HEK293 (cell line): Measurements from ENCODE around the gene INAVA.

Experiments
- CTCF ChIA-PET: fragments of 350-600 bp; formaldehyde crosslinking; extraction: SDS; loops from one replicate; lab custom pipeline; 2021; ENCODE audit warnings: antibody characterized with exemption; lab: Yijun Ruan, JAX
- POLR2A ChIA-PET: fragments of 300-600 bp; formaldehyde crosslinking; extraction: SDS; loops from one replicate; lab custom pipeline; 2020; ENCODE audit warnings: antibody characterized with exemption, inconsistent platforms; lab: Yijun Ruan, JAX
- H3K27ac ChIP-seq: fragments of 200-500 bp; sonication (Bioruptor generic); 2 replicates; pipeline ENCODE4 v1.5.1; 2014; ENCODE audit warnings: low read depth, low read length, control low read depth, inconsistent platforms; ENCODE audit errors: extremely low read depth
- H3K36me3 ChIP-seq, 2 experiments: fragments of 200-500 bp in 1 of 2; sonication (Bioruptor generic) in 1 of 2; 1 replicate in 1 of 2; 2 replicates in 1 of 2; pipeline ENCODE4 v1.5.1; 2014 to 2017; ENCODE audit warnings: inconsistent platforms in 2 of 2, low read length in 2 of 2; ENCODE audit not compliant: control insufficient read depth in 2 of 2, insufficient read depth in 1 of 2
- H3K4me1 ChIP-seq: fragments of 200-500 bp; sonication (Bioruptor generic); 2 replicates; pipeline ENCODE4 v1.5.1; 2014; ENCODE audit warnings: mild to moderate bottlenecking, low read length, inconsistent platforms; ENCODE audit not compliant: control insufficient read depth, insufficient read depth
- H3K4me3 ChIP-seq: 2 replicates; pipeline ENCODE4 v1.5.1; 2011; ENCODE audit warnings: low read depth, mild to moderate bottlenecking, control low read depth, low read length, moderate library complexity
- H3K9me3 ChIP-seq: fragments of 200-500 bp; sonication (Bioruptor generic); 2 replicates; pipeline ENCODE4 v1.5.1; 2014; ENCODE audit warnings: low read depth, low read length, inconsistent platforms; ENCODE audit not compliant: control insufficient read depth, insufficient read depth
- BCL11A ChIP-seq: fragments of 450-650 bp; formaldehyde crosslinking; IDR thresholded peaks from 2 replicates; pipeline ENCODE4 v1.5.1; 2016; ENCODE audit warnings: low read depth, missing biosample characterization, missing genetic modification characterization
- IKZF3 ChIP-seq: fragments of 450-650 bp; IDR thresholded peaks from 2 replicates; pipeline ENCODE4 v1.5.0; 2018; ENCODE audit warnings: missing biosample characterization, mild to moderate bottlenecking, missing genetic modification characterization, moderate library complexity
- MYNN ChIP-seq: fragments of 450-650 bp; formaldehyde crosslinking; IDR thresholded peaks from 2 replicates; pipeline ENCODE4 v1.5.1; 2016; ENCODE audit warnings: missing biosample characterization, missing genetic modification characterization, borderline replicate concordance
- ZBTB48 ChIP-seq: fragments of 450-650 bp; formaldehyde crosslinking; IDR thresholded peaks from 2 replicates; pipeline ENCODE4 v1.5.1; 2016; ENCODE audit warnings: missing biosample characterization, missing genetic modification characterization
- ZFHX2 ChIP-seq: fragments of 450-650 bp; formaldehyde crosslinking; conservative IDR thresholded peaks from 2 replicates; pipeline ENCODE4 v1.5.1; 2016; ENCODE audit warnings: missing biosample characterization, missing genetic modification characterization
- ZFP41 ChIP-seq: fragments of 450-650 bp; formaldehyde crosslinking; IDR thresholded peaks from 2 replicates; pipeline ENCODE4 v1.5.1; 2016; ENCODE audit warnings: missing biosample characterization, missing genetic modification characterization, borderline replicate concordance
- ZNF114 ChIP-seq: fragments of 450-650 bp; formaldehyde crosslinking; IDR thresholded peaks from 2 replicates; pipeline ENCODE4 v1.5.0; 2017; ENCODE audit warnings: missing biosample characterization, missing genetic modification characterization
- ZNF169 ChIP-seq: fragments of 450-650 bp; formaldehyde crosslinking; IDR thresholded peaks from 2 replicates; pipeline ENCODE4 v1.5.1; 2016; ENCODE audit warnings: missing biosample characterization, missing genetic modification characterization
- ZNF248 ChIP-seq: fragments of 450-650 bp; formaldehyde crosslinking; IDR thresholded peaks from 2 replicates; pipeline ENCODE4 v1.5.1; 2017; ENCODE audit warnings: missing biosample characterization, missing genetic modification characterization
- ZNF391 ChIP-seq: fragments of 450-650 bp; formaldehyde crosslinking; IDR thresholded peaks from 2 replicates; pipeline ENCODE4 v1.5.1; 2016; ENCODE audit warnings: low read depth, missing biosample characterization, missing genetic modification characterization, borderline replicate concordance
- ZNF416 ChIP-seq: fragments of 450-650 bp; formaldehyde crosslinking; IDR thresholded peaks from 2 replicates; pipeline ENCODE4 v1.5.1; 2016; ENCODE audit warnings: missing biosample characterization, missing genetic modification characterization
- ZNF549 ChIP-seq: fragments of 450-650 bp; IDR thresholded peaks from 2 replicates; pipeline ENCODE4 v1.5.1; 2018; ENCODE audit warnings: missing biosample characterization, missing genetic modification characterization, mild to moderate bottlenecking, inconsistent platforms, moderate library complexity
- ZNF624 ChIP-seq: fragments of 450-650 bp; formaldehyde crosslinking; IDR thresholded peaks from 2 replicates; pipeline ENCODE4 v1.5.1; 2017; ENCODE audit warnings: missing biosample characterization, missing genetic modification characterization
- ZNF843 ChIP-seq: fragments of 450-650 bp; formaldehyde crosslinking; IDR thresholded peaks from 2 replicates; pipeline ENCODE4 v1.5.1; 2016; ENCODE audit warnings: missing biosample characterization, missing genetic modification characterization
- ZSCAN23 ChIP-seq: fragments of 450-650 bp; formaldehyde crosslinking; IDR thresholded peaks from 2 replicates; pipeline ENCODE4 v1.5.1; 2016; ENCODE audit warnings: missing biosample characterization, missing genetic modification characterization
- ZSCAN30 ChIP-seq: fragments of 450-650 bp; IDR thresholded peaks from 2 replicates; pipeline ENCODE4 v1.5.1; 2018; ENCODE audit warnings: missing biosample characterization, mild to moderate bottlenecking, missing genetic modification characterization, moderate library complexity
- TF ChIP-seq, protein P1 (sequence below): fragments of 450-650 bp; formaldehyde crosslinking; IDR thresholded peaks from 2 replicates; pipeline ENCODE4 v1.5.1; 2016; ENCODE audit warnings: missing biosample characterization, missing genetic modification characterization
- TF ChIP-seq, protein P2 (sequence below): fragments of 450-650 bp; formaldehyde crosslinking; IDR thresholded peaks from 2 replicates; pipeline ENCODE4 v1.5.1; 2016; ENCODE audit warnings: missing biosample characterization, missing genetic modification characterization
- TF ChIP-seq, protein P3 (sequence below): fragments of 450-650 bp; IDR thresholded peaks from 2 replicates; pipeline ENCODE4 v1.5.1; 2018; ENCODE audit warnings: missing biosample characterization, missing genetic modification characterization
- TF ChIP-seq, protein P4 (sequence below): fragments of 450-650 bp; formaldehyde crosslinking; conservative IDR thresholded peaks from 2 replicates; pipeline ENCODE4 v1.5.1; 2016; ENCODE audit warnings: low read depth, missing biosample characterization, missing genetic modification characterization

Gene INAVA

DNA sequence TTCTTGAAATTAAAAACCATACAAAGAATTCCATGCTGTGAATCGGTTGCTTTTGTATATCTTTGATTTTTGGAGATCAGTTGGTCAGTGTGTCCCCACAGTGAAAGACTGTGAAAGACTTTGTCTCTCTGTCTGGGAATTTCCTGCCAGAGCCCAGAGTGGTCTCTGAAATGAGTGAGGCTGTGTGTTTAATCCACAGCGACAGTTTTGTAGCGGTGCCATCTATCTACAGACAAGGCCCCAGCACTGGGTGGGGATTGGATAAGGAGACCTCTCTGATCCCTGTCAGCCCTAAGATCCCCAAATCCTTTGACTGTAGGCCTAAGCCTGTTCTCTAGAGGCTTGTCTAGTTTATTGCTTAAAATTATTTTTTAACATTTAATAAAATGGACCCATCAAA, 11.6 kb upstream of the INAVA start (continued):
- TF ChIP-seq, protein P1, sequence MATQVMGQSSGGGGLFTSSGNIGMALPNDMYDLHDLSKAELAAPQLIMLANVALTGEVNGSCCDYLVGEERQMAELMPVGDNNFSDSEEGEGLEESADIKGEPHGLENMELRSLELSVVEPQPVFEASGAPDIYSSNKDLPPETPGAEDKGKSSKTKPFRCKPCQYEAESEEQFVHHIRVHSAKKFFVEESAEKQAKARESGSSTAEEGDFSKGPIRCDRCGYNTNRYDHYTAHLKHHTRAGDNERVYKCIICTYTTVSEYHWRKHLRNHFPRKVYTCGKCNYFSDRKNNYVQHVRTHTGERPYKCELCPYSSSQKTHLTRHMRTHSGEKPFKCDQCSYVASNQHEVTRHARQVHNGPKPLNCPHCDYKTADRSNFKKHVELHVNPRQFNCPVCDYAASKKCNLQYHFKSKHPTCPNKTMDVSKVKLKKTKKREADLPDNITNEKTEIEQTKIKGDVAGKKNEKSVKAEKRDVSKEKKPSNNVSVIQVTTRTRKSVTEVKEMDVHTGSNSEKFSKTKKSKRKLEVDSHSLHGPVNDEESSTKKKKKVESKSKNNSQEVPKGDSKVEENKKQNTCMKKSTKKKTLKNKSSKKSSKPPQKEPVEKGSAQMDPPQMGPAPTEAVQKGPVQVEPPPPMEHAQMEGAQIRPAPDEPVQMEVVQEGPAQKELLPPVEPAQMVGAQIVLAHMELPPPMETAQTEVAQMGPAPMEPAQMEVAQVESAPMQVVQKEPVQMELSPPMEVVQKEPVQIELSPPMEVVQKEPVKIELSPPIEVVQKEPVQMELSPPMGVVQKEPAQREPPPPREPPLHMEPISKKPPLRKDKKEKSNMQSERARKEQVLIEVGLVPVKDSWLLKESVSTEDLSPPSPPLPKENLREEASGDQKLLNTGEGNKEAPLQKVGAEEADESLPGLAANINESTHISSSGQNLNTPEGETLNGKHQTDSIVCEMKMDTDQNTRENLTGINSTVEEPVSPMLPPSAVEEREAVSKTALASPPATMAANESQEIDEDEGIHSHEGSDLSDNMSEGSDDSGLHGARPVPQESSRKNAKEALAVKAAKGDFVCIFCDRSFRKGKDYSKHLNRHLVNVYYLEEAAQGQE (tag by site-specific recombination), result no peak
- TF ChIP-seq ZFP41 (tag by site-specific recombination) (no peak), ZNF549 (tag by site-specific recombination) (no peak), BCL11A (tag by site-specific recombination) (no peak)
- TF ChIP-seq, protein P2, sequence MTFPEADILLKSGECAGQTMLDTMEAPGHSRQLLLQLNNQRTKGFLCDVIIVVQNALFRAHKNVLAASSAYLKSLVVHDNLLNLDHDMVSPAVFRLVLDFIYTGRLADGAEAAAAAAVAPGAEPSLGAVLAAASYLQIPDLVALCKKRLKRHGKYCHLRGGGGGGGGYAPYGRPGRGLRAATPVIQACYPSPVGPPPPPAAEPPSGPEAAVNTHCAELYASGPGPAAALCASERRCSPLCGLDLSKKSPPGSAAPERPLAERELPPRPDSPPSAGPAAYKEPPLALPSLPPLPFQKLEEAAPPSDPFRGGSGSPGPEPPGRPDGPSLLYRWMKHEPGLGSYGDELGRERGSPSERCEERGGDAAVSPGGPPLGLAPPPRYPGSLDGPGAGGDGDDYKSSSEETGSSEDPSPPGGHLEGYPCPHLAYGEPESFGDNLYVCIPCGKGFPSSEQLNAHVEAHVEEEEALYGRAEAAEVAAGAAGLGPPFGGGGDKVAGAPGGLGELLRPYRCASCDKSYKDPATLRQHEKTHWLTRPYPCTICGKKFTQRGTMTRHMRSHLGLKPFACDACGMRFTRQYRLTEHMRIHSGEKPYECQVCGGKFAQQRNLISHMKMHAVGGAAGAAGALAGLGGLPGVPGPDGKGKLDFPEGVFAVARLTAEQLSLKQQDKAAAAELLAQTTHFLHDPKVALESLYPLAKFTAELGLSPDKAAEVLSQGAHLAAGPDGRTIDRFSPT, result no peak

DNA sequence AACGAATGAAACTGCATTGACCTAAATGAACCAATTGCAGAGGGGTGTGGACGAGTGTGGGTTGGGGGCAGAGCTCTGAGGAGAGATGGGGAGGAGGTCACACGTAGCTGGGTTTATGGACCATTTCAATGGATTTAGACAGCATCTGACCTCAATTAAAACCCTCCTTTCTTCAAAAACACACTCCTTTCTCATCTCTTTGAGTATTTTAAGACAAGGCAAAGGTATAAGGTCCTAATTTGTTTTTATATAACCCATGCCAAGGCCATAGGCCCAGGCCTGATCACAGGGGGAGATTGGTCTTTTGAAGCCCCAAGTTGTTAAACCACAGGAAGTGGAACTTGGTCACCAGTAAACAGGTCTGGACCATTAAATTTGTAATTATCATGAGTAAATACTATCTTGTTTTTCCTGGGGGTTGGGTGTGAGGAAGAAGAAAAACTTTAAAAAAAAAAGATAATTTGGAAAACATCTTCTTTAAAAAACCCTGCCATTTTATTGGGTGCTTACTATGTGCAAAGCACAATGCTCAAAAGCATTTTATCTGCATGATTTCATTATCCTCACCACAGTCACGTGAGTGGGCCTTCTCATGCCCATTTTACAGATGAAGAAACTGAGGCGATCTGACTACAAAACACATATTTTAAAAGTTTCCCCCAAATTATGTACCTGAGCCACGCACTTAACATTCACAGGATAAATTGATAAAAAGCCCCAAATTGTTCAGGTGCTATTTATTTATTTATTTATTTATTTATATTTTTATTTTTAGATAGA, 8.9 kb upstream of the INAVA start:
- Histone ChIP-seq H3K27ac (no peak overlapping the region), H3K36me3 (no peaks in the 10 kb centered on the region), H3K4me1 (no peaks in the 10 kb centered on the region), H3K9me3 (no peaks in the 10 kb centered on the region), H3K4me3 (no peak overlapping the region)
- CTCF ChIA-PET, result no interaction called here
- POLR2A ChIA-PET, result no interaction called here
- TF ChIP-seq MYNN (tag by site-specific recombination), result no peak
- TF ChIP-seq, protein P3, sequence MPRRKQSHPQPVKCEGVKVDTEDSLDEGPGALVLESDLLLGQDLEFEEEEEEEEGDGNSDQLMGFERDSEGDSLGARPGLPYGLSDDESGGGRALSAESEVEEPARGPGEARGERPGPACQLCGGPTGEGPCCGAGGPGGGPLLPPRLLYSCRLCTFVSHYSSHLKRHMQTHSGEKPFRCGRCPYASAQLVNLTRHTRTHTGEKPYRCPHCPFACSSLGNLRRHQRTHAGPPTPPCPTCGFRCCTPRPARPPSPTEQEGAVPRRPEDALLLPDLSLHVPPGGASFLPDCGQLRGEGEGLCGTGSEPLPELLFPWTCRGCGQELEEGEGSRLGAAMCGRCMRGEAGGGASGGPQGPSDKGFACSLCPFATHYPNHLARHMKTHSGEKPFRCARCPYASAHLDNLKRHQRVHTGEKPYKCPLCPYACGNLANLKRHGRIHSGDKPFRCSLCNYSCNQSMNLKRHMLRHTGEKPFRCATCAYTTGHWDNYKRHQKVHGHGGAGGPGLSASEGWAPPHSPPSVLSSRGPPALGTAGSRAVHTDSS, result no peak
- no peak for TF ChIP-seq ZSCAN23
- TF ChIP-seq ZNF248 (tag by site-specific recombination), result no peak
- no peak for TF ChIP-seq ZNF624
- no peak for TF ChIP-seq ZSCAN30 (tag by site-specific recombination)
- no peak for TF ChIP-seq ZNF416 (tag by site-specific recombination)
- no peak for TF ChIP-seq ZNF169 (tag by site-specific recombination)
- TF ChIP-seq ZNF391 (tag by site-specific recombination), result no peak
- no peak for TF ChIP-seq ZFHX2 (tag by site-specific recombination)
- TF ChIP-seq ZNF114 (tag by site-specific recombination), result no peak

DNA sequence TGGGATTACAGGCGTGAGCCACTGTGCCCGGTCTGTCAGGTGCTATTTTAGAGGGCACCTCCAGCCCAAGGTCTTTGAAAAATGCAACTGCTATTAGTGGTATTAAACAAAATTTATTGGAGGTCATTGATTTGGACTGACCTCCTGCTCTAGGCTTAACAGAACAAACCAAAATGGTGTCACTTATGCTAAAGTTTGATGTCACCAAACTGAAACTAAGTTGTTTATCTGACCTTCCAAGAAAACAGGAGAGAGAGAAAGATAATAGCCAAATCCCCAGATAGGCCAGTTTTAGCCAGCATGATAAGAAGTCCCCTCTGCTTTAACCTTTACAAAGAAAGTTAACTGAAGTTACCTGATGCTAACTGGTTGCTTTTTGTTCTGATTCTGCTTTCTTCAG, 8.1 kb upstream of the INAVA start:
- Histone ChIP-seq H3K36me3 (no peaks in the 10 kb centered on the region), H3K4me1 (no peaks in the 10 kb centered on the region), H3K9me3 (no peaks in the 10 kb centered on the region), H3K4me3 (no peak overlapping the region), H3K27ac (no peak overlapping the region)
- CTCF ChIA-PET, result no interaction called here
- POLR2A ChIA-PET, result no interaction called here
- TF ChIP-seq ZBTB48 (tag by site-specific recombination) (no peak), IKZF3 (tag by site-specific recombination) (no peak), ZNF391 (tag by site-specific recombination) (no peak), ZNF843 (tag by site-specific recombination) (no peak)
- TF ChIP-seq, protein P4, sequence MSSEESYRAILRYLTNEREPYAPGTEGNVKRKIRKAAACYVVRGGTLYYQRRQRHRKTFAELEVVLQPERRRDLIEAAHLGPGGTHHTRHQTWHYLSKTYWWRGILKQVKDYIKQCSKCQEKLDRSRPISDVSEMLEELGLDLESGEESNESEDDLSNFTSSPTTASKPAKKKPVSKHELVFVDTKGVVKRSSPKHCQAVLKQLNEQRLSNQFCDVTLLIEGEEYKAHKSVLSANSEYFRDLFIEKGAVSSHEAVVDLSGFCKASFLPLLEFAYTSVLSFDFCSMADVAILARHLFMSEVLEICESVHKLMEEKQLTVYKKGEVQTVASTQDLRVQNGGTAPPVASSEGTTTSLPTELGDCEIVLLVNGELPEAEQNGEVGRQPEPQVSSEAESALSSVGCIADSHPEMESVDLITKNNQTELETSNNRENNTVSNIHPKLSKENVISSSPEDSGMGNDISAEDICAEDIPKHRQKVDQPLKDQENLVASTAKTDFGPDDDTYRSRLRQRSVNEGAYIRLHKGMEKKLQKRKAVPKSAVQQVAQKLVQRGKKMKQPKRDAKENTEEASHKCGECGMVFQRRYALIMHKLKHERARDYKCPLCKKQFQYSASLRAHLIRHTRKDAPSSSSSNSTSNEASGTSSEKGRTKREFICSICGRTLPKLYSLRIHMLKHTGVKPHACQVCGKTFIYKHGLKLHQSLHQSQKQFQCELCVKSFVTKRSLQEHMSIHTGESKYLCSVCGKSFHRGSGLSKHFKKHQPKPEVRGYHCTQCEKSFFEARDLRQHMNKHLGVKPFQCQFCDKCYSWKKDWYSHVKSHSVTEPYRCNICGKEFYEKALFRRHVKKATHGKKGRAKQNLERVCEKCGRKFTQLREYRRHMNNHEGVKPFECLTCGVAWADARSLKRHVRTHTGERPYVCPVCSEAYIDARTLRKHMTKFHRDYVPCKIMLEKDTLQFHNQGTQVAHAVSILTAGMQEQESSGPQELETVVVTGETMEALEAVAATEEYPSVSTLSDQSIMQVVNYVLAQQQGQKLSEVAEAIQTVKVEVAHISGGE (tag by site-specific recombination), result no peak
